Adrenal gland (tissue), 5 donors: Measurements from ENCODE around the gene ARHGAP23.

Source experiments
- CTCF ChIP-seq, 6 experiments: fragments of 450-650 bp in 4 of 6; fragments of 200-600 bp in 2 of 6; sonication (generic) in 1 of 6; IDR thresholded peaks; 1 replicate in 5 of 6; 2 replicates in 1 of 6; pipeline versions ENCODE4 v1.5.1 to v1.8.0; 2016 to 2021; ENCODE audit warnings: antibody characterized with exemption in 6 of 6, mild to moderate bottlenecking in 2 of 6, moderate library complexity in 1 of 6
- POLR2A ChIP-seq, 2 donors: fragments of 450-650 bp; IDR thresholded peaks; one replicate each; pipeline ENCODE4 v1.6.1; 2017; ENCODE audit warnings: antibody characterized with exemption in 2 of 2, mild to moderate bottlenecking in 2 of 2, moderate library complexity in 1 of 2
- donor health status: DM: no; HTN: no; CAD: no.

GRCh38 chr17:38540514-38541045, 112.3 kb downstream of the ARHGAP23 start:
- no peak for TF ChIP-seq POLR2A (IDR thresholded peaks at IDR 0.05)
- no peak for TF ChIP-seq CTCF (IDR thresholded peaks at IDR 0.05)
